Kidney (tissue), 14 donors: ENCODE results near the gene DSCAML1. TPM values are rescaled to one million over a fixed set of nuclear protein-coding genes. Genes with fewer than 3 reads are reported as not detected.

Source experiments
- DNase-seq, 5 donors: peaks; one replicate each; pipeline ENCODE4 v3.0.0-alpha.2; 2013 to 2020
- FAIRE-seq: peaks from 2 replicates; lab custom pipeline; 2012; peaks lifted over from hg19 to GRCh38; lab: Jason Lieb, UNC
- H3K27ac ChIP-seq, 2 donors: one replicate each; pipeline ENCODE4 v1.7.0; 2013; ENCODE audit warnings: low read depth in 2 of 2, low read length in 2 of 2, inconsistent platforms in 1 of 2
- H3K27me3 ChIP-seq: one replicate; pipeline ENCODE4 v1.7.1; 2013; ENCODE audit warnings: low read length, inconsistent platforms; ENCODE audit not compliant: control insufficient read depth, insufficient read depth
- H3K36me3 ChIP-seq, 3 donors: one replicate each; pipeline versions ENCODE4 v1.7.0 to v1.7.1; 2013; ENCODE audit warnings: low read length in 3 of 3, control low read depth in 1 of 3, inconsistent platforms in 1 of 3; ENCODE audit not compliant: insufficient read depth in 3 of 3, control insufficient read depth in 2 of 3
- H3K4me1 ChIP-seq, 3 donors: one replicate each; pipeline versions ENCODE4 v1.7.0 to v1.7.1; 2013; ENCODE audit warnings: low read length in 3 of 3, inconsistent platforms in 1 of 3, low read depth in 1 of 3; ENCODE audit not compliant: control insufficient read depth in 2 of 3, insufficient read depth in 2 of 3
- H3K4me3 ChIP-seq, 3 donors: one replicate each; pipeline versions ENCODE4 v1.7.0 to v1.8.1; 2013; ENCODE audit warnings: low read length in 3 of 3, control low read depth in 1 of 3, inconsistent platforms in 1 of 3
- H3K9ac ChIP-seq, 3 donors: one replicate each; pipeline versions ENCODE4 v1.7.0 to v1.7.1; 2013; ENCODE audit warnings: low read length in 3 of 3, control low read depth in 1 of 3, inconsistent platforms in 1 of 3
- H3K9me3 ChIP-seq, 3 donors: one replicate each; pipeline versions ENCODE4 v1.7.0 to v1.7.1; 2013; ENCODE audit warnings: low read length in 3 of 3, control low read depth in 1 of 3, inconsistent platforms in 1 of 3; ENCODE audit not compliant: control insufficient read depth in 2 of 3, insufficient read depth in 1 of 3
- intact Hi-C: fragments of 100-400 bp; cut with DNase I; formaldehyde crosslinking; loops from one replicate; pipeline ENCODE4 v1.11.1; 2022
- polyA plus RNA-seq: library from polyadenylated mRNA; stranded (reverse); fragments of 350-450 nt; fragmentation: Illumina TruSeq; extraction: RNeasy Lipid Tissue Mini Kit (QIAGEN cat#74804); gene quantifications from one replicate; pipeline ENCODE4 v1.2.3, GENCODE V29; 2014; ENCODE audit warnings: low read depth, low replicate concordance; ENCODE audit not compliant: insufficient read depth
- total RNA-seq: library from RNA; stranded (reverse); fragmentation: NEBNext Ultra II Directional; extraction: Animal tissue kit (Norgen Biotek cat#: 25700); gene quantifications from one replicate; pipeline ENCODE4 v1.2.1, GENCODE V29; 2021
- TF ChIP-seq, protein P1 (sequence below): IDR thresholded peaks from 3 replicates; pipeline ENCODE4 v1.5.1; 2012; ENCODE audit warnings: mild to moderate bottlenecking, moderate library complexity, borderline replicate concordance; ENCODE audit not compliant: insufficient read depth; ENCODE audit errors: extremely low read depth
- donor health status: control.
- donor health status: control.
- donor health status: control.
- donor health status: control.
- donor health status: control.
- donor health status: DM: yes; HTN: yes; CAD: no.
- donor health status: Normal renal cell carcinoma (clear cell type).

DSCAML1 gene
- total and polyA plus RNA-seq, 2 donors from 2014 or later: 0.95 to 17.3 TPM

DNA sequence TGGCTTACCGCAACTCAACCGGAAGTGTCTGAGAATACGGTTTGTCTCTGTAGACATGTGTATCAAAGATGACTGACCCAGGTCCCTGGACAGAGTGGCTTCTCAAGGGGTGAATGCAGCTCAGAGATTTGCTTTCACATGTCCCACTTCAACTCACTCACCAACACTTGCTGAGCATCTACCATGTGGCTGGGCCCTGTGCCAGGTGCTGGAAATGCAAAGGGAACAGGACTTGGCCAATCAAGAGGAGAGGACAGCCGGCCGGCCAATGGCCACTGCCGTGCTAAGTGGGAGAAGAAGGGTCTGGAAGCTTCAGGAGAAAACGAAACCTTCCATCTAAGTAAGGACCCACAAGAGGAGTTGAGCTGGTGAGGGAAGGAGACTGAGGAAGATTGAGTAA, 318.1 kb downstream of the DSCAML1 start:
- Histone ChIP-seq H3K4me3 (no peak overlapping the region), H3K4me1 (no peaks in the 10 kb centered on the region), H3K9me3 (no peaks in the 10 kb centered on the region), H3K27ac (no peak overlapping the region), H3K36me3 (peaks cover 0 to 3% (median 0%) of the 10 kb centered on the region in 3 donors), H3K27me3 (no peaks in the 10 kb centered on the region), H3K9ac (no peak overlapping the region)
- intact Hi-C loops: no loop called here
- no peak for FAIRE-seq
- DNase-seq: no peak
- TF ChIP-seq, protein P1, sequence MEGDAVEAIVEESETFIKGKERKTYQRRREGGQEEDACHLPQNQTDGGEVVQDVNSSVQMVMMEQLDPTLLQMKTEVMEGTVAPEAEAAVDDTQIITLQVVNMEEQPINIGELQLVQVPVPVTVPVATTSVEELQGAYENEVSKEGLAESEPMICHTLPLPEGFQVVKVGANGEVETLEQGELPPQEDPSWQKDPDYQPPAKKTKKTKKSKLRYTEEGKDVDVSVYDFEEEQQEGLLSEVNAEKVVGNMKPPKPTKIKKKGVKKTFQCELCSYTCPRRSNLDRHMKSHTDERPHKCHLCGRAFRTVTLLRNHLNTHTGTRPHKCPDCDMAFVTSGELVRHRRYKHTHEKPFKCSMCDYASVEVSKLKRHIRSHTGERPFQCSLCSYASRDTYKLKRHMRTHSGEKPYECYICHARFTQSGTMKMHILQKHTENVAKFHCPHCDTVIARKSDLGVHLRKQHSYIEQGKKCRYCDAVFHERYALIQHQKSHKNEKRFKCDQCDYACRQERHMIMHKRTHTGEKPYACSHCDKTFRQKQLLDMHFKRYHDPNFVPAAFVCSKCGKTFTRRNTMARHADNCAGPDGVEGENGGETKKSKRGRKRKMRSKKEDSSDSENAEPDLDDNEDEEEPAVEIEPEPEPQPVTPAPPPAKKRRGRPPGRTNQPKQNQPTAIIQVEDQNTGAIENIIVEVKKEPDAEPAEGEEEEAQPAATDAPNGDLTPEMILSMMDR: no peak

DNA sequence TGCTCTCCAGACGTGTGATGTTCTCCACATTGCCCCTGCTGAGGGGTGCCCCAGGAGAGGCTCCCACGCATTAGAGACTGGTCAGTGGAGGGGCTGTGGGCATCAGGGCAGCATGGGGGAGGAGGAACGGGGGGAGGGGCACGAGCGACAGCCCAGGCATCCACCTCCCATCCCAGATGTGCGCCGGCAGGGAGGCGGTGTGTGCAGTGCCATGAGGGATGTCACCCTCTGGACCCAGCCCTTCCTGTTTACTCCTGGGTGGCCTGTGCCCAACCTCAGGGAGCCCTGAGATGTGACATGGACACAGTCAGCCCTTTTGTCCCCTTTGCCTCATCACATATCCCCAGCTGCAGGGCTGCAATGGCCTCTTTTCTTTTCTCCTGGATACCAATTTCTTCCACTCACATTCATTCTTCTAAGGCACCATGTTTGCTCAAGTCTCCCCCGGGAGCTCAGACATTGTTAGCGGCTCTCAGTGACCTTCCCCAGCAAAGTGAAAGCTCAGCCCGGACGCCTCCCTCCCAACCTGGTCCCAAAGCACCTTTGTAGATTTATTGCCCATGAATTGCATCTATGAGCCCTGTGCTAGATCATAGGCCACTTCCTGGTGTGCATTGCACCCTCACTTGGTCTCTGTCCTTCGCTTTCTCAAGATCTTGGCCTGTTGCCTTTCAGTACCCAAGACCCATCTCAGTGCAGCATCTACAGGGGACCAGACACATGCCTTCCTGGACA, 318.7 kb downstream of the DSCAML1 start:
- FAIRE-seq (no peak), DNase-seq (no peak)
- Histone ChIP-seq H3K9ac (no peak overlapping the region), H3K27ac (no peak overlapping the region), H3K4me1 (no peaks in the 10 kb centered on the region), H3K4me3 (no peak overlapping the region), H3K36me3 (peaks cover 0 to 3% (median 0%) of the 10 kb centered on the region in 3 donors), H3K9me3 (no peaks in the 10 kb centered on the region), H3K27me3 (no peaks in the 10 kb centered on the region)
- TF ChIP-seq, protein P1: no peak
- intact Hi-C loops: no loop called here

DNA sequence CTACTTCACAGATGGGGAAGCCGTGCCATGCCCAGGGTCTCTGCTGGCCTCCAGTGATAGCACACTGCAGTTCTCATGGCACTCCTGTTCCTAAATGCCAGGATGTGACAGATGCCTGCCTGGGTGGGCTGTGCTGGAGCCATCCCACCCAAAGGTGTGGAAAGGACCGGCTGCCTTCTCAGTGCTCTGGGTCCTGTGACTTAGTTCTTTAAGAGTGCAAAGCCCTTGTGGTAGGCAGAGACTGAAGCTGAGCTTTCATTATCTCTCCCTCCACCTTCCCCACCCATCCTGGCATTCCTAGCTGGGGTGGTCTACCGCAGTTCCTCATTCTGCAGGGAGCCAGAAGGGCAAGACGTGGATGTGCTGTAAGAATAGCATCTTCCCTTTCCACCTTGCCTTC, 319.3 kb downstream of the DSCAML1 start:
- H3K27me3 ChIP-seq: no peaks in the 10 kb centered on the region
- no peak overlapping the region for H3K4me3 ChIP-seq
- H3K9me3 ChIP-seq: no peaks in the 10 kb centered on the region
- no peak overlapping the region for H3K9ac ChIP-seq
- H3K27ac ChIP-seq: no peak overlapping the region
- DNase-seq: no peak
- TF ChIP-seq, protein P1: no peak
- FAIRE-seq: no peak
- intact Hi-C loops: no loop called here
- H3K4me1 ChIP-seq: no peaks in the 10 kb centered on the region
- H3K36me3 ChIP-seq: peaks cover 0 to 3% (median 0%) of the 10 kb centered on the region in 3 donors
